K562 (cell line): ENCODE data around the gene FBXL13. TPM values are rescaled to one million over a fixed set of nuclear protein-coding genes. Genes with fewer than 3 reads are reported as not detected.
A peak's percentile ranks its signal among the peaks of the same experiment; 100 is the strongest.

Experiments
- ATAC-seq: fragments of 200-7000 bp; cut with Tn5 transposase; 3 replicates; pipeline ENCODE4 v1.9.1; 2020; ENCODE audit warnings: moderate library complexity
- BruUV-seq: library from RNA; stranded (reverse); fragments of 400-500 nt; replicated peaks from 2 replicates; lab custom pipeline; 2021; lab: Mats Ljungman, UMichigan
- CTCF ChIA-PET: fragments of 300-600 bp; formaldehyde crosslinking; extraction: SDS; loops from one replicate; lab custom pipeline; 2021; ENCODE audit warnings: low intra/inter-chr PET ratio; lab: Yijun Ruan, JAX
- POLR2A ChIA-PET: fragments of 300-600, 350-650 bp; sonication (Branson Sonifier 250); formaldehyde crosslinking; extraction: SDS; loops from one replicate; lab custom pipeline; 2021; ENCODE audit warnings: antibody characterized with exemption, inconsistent platforms; lab: Yijun Ruan, JAX
- DNase-seq, 4 experiments: peaks; one replicate each; pipeline versions ENCODE4 v3.0.0 to v3.0.0-alpha.2; 2011 to 2018; ENCODE audit warnings: low spot score in 3 of 4, mixed read lengths in 3 of 4; ENCODE audit errors: extremely low read depth in 1 of 4
- FAIRE-seq: peaks from 2 replicates; lab custom pipeline; 2011; peaks lifted over from hg19 to GRCh38; lab: Jason Lieb, UNC
- H2AFZ ChIP-seq: 2 replicates; pipeline ENCODE4 v1.6.0; 2011; ENCODE audit warnings: low read depth, low read length, control low read depth, inconsistent platforms
- H3K27ac ChIP-seq: fragments of 200-600 bp; 3 replicates; pipeline ENCODE4 v1.8.0; 2011; ENCODE audit warnings: low read depth, mild to moderate bottlenecking, control low read depth, inconsistent platforms, low read length, moderate library complexity, mixed read lengths; ENCODE audit errors: extremely low read depth
- H3K27me3 ChIP-seq, 2 experiments: fragments of 300-600 bp in 1 of 2; 2 replicates in 1 of 2; 3 replicates in 1 of 2; pipeline versions ENCODE4 v1.6.0 to v1.8.0; 2011; ENCODE audit warnings: inconsistent platforms in 2 of 2, low read length in 2 of 2, mild to moderate bottlenecking in 1 of 2, mixed read lengths in 1 of 2, moderate library complexity in 1 of 2; ENCODE audit not compliant: control insufficient read depth in 2 of 2, insufficient read depth in 2 of 2
- H3K36me3 ChIP-seq: fragments of 300-600 bp; 3 replicates; pipeline ENCODE4 v1.8.0; 2011; ENCODE audit warnings: mild to moderate bottlenecking, low read length, inconsistent platforms; ENCODE audit not compliant: control insufficient read depth, insufficient read depth
- H3K4me1 ChIP-seq, 2 experiments: fragments of 200-600 bp in 1 of 2; replicated peaks in 1 of 2; 2 replicates in 1 of 2; 3 replicates in 1 of 2; pipeline versions ENCODE4 v1.5.1 to v1.8.0; 2011; ENCODE audit warnings: inconsistent platforms in 2 of 2, low read length in 2 of 2, mild to moderate bottlenecking in 1 of 2, mixed read lengths in 1 of 2, moderate library complexity in 1 of 2; ENCODE audit not compliant: control insufficient read depth in 2 of 2, insufficient read depth in 2 of 2
- H3K4me2 ChIP-seq: 2 replicates; pipeline ENCODE4 v1.6.1; 2011; ENCODE audit warnings: low read length, control low read depth, inconsistent platforms, mixed read lengths; ENCODE audit not compliant: insufficient read depth
- H3K4me3 ChIP-seq: fragments of 200-600 bp; sonication (generic), shearing (Covaris generic); 2 replicates; pipeline ENCODE4 v1.5.1; 2016; ENCODE audit warnings: control low read depth, inconsistent platforms
- H3K79me2 ChIP-seq: fragments of 200-600 bp; 3 replicates; pipeline ENCODE4 v1.8.0; 2011; ENCODE audit warnings: low read length, inconsistent platforms; ENCODE audit not compliant: control insufficient read depth, insufficient read depth
- H3K9ac ChIP-seq, 2 experiments: 2 replicates each; pipeline versions ENCODE4 v1.6.0 to v1.6.1; 2011; ENCODE audit warnings: low read depth in 2 of 2, low read length in 2 of 2, control low read depth in 1 of 2, inconsistent platforms in 1 of 2, mild to moderate bottlenecking in 1 of 2, mixed read lengths in 1 of 2; ENCODE audit not compliant: insufficient read depth in 1 of 2
- H3K9me1 ChIP-seq: one replicate; pipeline ENCODE4 v1.6.0; 2011; ENCODE audit warnings: inconsistent platforms, mild to moderate bottlenecking, low read length, moderate library complexity; ENCODE audit not compliant: control insufficient read depth, insufficient read depth
- H3K9me3 ChIP-seq: replicated peaks from 2 replicates; pipeline ENCODE4 v1.5.1; 2011; ENCODE audit warnings: low read depth, low read length, inconsistent platforms; ENCODE audit not compliant: control insufficient read depth, insufficient read depth
- H4K20me1 ChIP-seq: replicated peaks from 2 replicates; pipeline ENCODE4 v1.6.1; 2011; ENCODE audit warnings: low read length, inconsistent platforms, mixed read lengths; ENCODE audit not compliant: control insufficient read depth, insufficient read depth
- HBP1 ChIP-seq: fragments of 450-650 bp; formaldehyde crosslinking; IDR thresholded peaks from 2 replicates; pipeline ENCODE4 v1.4.0; 2022; ENCODE audit warnings: missing genetic modification characterization
- HMBOX1 ChIP-seq: sonication (generic); IDR thresholded peaks from 2 replicates; pipeline ENCODE4 v1.6.1; 2016
- ILF3 ChIP-seq: fragments of 450-650 bp; IDR thresholded peaks from 2 replicates; pipeline ENCODE4 v1.6.1; 2018; ENCODE audit warnings: antibody characterized with exemption, mild to moderate bottlenecking, moderate library complexity, borderline replicate concordance
- NR4A1 ChIP-seq, 2 experiments: fragments of 250-450 bp in 1 of 2; fragments of 450-650 bp in 1 of 2; sonication (Bioruptor Pico) in 1 of 2; IDR thresholded peaks; 2 replicates each; pipeline versions ENCODE4 v1.4.0 to v1.6.1; 2016 to 2020; ENCODE audit warnings: mild to moderate bottlenecking in 2 of 2, missing compliant biosample characterization in 1 of 2, missing genetic modification characterization in 1 of 2, moderate library complexity in 1 of 2
- PML ChIP-seq: IDR thresholded peaks from 2 replicates; pipeline ENCODE4 v1.6.1; 2012; ENCODE audit warnings: low read length, inconsistent platforms
- in situ Hi-C: fragments of 300-500 bp; cut with MboI; formaldehyde crosslinking; loops from 4 replicates; pipeline ENCODE4 v1.15.0; 2018; ENCODE audit warnings: inconsistent platforms, mixed read lengths
- intact Hi-C: fragments of 100-400 bp; cut with micrococcal nuclease; formaldehyde crosslinking; loops from 2 replicates; pipeline ENCODE4 v1.14.2; 2022
- polyA plus RNA-seq, 8 experiments: library from polyadenylated mRNA; depleted of rRNA in 4 of 8; stranded (reverse) in 5 of 8; unstranded in 3 of 8; fragments of >200 nt; fragmentation: Nextera tagmentation in 2 of 8; fragmentation: Illumina TruSeq in 1 of 8; extraction: Ambion mirVana in 2 of 8; extraction: Trizol in 1 of 8; gene quantifications; 2 replicates each; pipeline versions ENCODE4 v1.2.1 to v1.2.3, GENCODE V29; 2011 to 2014; ENCODE audit warnings: inconsistent platforms in 1 of 8, missing spikeins in 1 of 8
- total RNA-seq, 7 experiments: library from RNA; depleted of rRNA in 6 of 7; stranded (reverse); fragments of >200 nt in 6 of 7; fragmentation: Illumina TruSeq in 2 of 7; extraction: Trizol in 2 of 7; gene quantifications; 2 replicates each; pipeline versions ENCODE4 v1.2.1 to v1.2.3, GENCODE V29; 2011 to 2021; ENCODE audit warnings: low replicate concordance in 1 of 7

FBXL13 gene
- total and polyA plus RNA-seq, 9 of the 15 experiments (the other 6 are each of a cell fraction or from before 2014, with no cell fraction given), result 16.3 to 55.0 (median 25.4) TPM

GRCh38 chr7:102967798-102968197 is 106.8 kb downstream of the FBXL13 start:
- peaks cover 59% of the 10 kb centered on the region for H3K36me3 ChIP-seq
- POLR2A ChIA-PET, result no interaction called here
- H3K79me2 ChIP-seq, result peaks cover 83% of the 10 kb centered on the region
- H4K20me1 ChIP-seq, result no peaks in the 10 kb centered on the region
- no peaks in the 10 kb centered on the region for H3K9me3 ChIP-seq
- no peaks in the 10 kb centered on the region for H3K27me3 ChIP-seq
- H2AFZ ChIP-seq, result no peak overlapping the region
- CTCF ChIA-PET, result no interaction called here
- H3K4me3 ChIP-seq, result no peak overlapping the region
- BruUV-seq, result no TSS peak
- H3K9me1 ChIP-seq, result no peaks in the 10 kb centered on the region
- H3K4me2 ChIP-seq, result no peak overlapping the region
- H3K4me1 ChIP-seq, result no peaks in the 10 kb centered on the region
- FAIRE-seq (no peak), DNase-seq (no peak), ATAC-seq (no peak)
- no peak overlapping the region for H3K9ac ChIP-seq
- in situ Hi-C loops, result no loop called here
- TF ChIP-seq HMBOX1 (peak; percentile 52; the same call in 1 of the 2 replicates), PML (no peak), HBP1 (CRISPR knock-in tag) (no peak), ILF3 (no peak), NR4A1 (CRISPR knock-in tag; IDR thresholded peaks at IDR 0.05) (no peak), NR4A1 (tag; IDR thresholded peaks at IDR 0.05) (0 out of 2 replicates have a peak, but pooled peaks have one; percentile 22)
- intact Hi-C loops, result no loop called here
- H3K27ac ChIP-seq, result no peak overlapping the region
